ENCODE results near the gene CCNB2.

GRCh38 chr15:59096429-59096828, 8.5 kb upstream of the CCNB2 start:
- TF ChIP-seq POLR2A (IDR thresholded peaks at IDR 0.05; ENCODE audit: low read depth, low read length) = no peak
- no peak for TF ChIP-seq POLR2AphosphoS5 (IDR thresholded peaks at IDR 0.05; ENCODE audit: low read depth, low read length)
- no peak for TF ChIP-seq TAF1 (IDR thresholded peaks at IDR 0.05; ENCODE audit: low read depth, low read length)
- TF ChIP-seq PAX5 (IDR thresholded peaks at IDR 0.05; ENCODE audit: insufficient read depth, low read length, severe bottlenecking) = no peak
- no peak for TF ChIP-seq SPI1 (IDR thresholded peaks at IDR 0.05; ENCODE audit: low read depth, low read length)
